SH-SY5Y (cell line): ENCODE measurements around the gene ZDHHC14.

Experiments
- GATA2 ChIP-seq: IDR thresholded peaks from 2 replicates; pipeline ENCODE4 v1.6.1; 2011; ENCODE audit warnings: mild to moderate bottlenecking, low read depth, low read length
- GATA3 ChIP-seq: IDR thresholded peaks from 2 replicates; pipeline ENCODE4 v1.6.1; 2011; ENCODE audit warnings: low read depth, mild to moderate bottlenecking, low read length, moderate library complexity

The ZDHHC14 gene

GRCh38 chr6:157586088-157586414 lies 205.1 kb downstream of the ZDHHC14 start:
- TF ChIP-seq GATA2 (no peak), GATA3 (no peak)

DNA sequence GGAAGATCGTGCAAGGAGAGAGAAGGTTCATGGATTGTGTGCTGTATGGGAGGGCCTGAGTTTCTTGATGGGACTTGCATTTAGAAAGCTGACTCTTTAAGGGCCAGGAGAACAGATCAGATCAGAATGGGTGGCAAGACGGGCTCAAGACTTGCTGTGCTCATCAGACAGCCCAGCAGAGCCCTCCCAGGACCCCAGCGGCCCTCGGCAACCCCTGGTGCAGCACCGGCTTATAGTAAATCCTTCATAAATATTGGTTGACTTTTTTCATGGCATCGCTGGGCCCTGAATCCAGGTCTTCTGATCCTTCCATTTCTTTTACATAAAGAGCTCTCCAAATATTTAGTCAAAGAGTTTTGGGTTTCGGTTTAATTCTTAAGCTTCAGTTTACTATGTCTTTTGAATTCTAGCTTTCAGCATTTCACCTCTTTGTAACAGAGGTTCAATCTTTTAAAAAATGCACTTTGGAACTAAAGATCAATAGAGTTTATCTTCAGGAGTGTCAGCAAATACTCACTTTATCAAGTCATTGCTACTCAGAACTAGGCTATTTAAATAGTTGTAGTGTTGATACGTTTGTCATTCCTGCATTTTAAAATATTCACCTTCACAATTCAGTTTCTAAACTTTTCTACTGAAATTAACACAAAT lies 205.6 kb downstream of the ZDHHC14 start:
- TF ChIP-seq GATA3 = no peak
- TF ChIP-seq GATA2 = no peak

DNA sequence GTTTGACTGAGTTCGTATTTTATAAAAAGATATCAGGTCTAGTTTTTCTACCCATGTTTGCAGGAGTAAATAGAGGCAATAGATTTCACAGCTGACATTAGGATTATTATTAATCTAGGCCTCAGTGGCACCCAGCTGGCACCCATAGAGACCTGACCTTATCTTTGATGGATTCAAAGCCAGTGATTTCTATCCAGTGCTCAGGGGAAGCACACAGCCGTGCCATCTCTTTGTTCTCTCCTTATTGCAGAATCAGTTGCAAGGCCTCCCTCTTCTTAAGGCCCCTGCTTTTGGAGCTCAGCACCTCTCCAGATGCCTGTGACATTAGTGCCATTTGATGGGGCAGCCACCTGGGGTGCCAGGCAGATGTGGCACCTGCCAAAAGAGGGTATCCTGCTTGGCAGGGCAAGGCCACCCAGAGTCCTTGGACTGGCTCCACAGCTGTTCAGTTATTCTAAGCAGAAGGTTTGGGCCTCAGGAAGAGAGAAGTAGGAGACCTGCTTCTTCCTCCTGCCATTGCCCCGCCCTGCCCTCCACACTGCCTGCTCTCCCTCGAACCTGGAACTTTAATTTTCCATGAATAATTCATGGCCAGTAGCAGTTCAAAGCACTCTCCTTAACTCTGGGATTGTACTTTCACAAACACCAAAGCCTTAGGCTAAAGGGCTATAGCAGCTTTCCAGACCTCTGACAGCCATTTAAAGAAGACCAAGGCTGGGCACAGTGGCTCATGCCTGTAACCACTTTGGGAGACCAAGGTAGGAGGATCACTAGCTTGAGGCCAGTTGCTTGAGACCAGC lies 206.3 kb downstream of the ZDHHC14 start:
- no peak for TF ChIP-seq GATA3
- TF ChIP-seq GATA2 = no peak

GRCh38 chr6:157592541-157592940 lies 211.6 kb downstream of the ZDHHC14 start:
- TF ChIP-seq GATA3 (no peak), GATA2 (no peak)

DNA sequence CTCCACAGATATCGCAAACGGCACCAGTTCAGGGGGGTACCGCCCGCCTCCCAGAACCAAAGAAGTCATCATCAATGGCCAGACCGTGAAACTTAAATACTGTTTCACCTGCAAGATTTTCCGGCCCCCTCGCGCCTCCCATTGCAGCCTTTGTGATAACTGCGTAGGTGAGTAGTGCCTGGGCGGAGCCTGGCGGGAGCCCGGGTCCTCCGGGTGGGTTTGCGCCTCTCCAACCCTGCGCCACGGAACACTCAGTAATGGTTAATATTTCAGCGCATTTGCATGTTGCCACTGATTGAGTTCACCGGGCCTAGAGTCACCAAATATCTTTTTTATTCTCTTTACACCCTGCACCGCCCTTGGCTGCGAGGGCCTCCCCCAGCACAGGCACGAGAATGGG lies 212.0 kb downstream of the ZDHHC14 start:
- no peak for TF ChIP-seq GATA2
- no peak for TF ChIP-seq GATA3

DNA sequence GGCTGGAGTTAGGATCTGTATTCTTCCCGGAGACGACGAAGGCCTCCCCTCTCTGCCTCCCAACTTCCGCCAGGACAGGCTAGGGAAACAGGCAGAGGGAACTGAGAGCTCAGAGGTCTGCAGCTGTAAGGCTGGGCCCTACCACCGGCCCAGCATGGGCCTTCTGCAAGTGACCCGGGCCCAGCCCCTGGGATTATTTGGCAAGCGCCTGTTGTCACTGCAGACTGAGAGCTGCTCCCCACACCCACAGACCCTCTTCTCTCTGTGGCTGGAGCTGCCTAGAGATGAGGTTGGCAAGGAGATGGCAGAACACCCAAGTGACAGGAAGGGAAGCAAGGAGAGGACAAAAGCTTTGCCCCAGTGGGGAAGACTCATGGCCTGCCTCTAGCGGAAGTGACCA lies 212.6 kb downstream of the ZDHHC14 start:
- TF ChIP-seq GATA3 (no peak), GATA2 (no peak)

- no peak for TF ChIP-seq GATA2
- no peak for TF ChIP-seq GATA3
Measured at GRCh38 chr6:157594292-157594691, 213.3 kb downstream of the ZDHHC14 start.

GRCh38 chr6:157595768-157596167 lies 214.8 kb downstream of the ZDHHC14 start:
- TF ChIP-seq GATA3 = no peak
- no peak for TF ChIP-seq GATA2

DNA sequence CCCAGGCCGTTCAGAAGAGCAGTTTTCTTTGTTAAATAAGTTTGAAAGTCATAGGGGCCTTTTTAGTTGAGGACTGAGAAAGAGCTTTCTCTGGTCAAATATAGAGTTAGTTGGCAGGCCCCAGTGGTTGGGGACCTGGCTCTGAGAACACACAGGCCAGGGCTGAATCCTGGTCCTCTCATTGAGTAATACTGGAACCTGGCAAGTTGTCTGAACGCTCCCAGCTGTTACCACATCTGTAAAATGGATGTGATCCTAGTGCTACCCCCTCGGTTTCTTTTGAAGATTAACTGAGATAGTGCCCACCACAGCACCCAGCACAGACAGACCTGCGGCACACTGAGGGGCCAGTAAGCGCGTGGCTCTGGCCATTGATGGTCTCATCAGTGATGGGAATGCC lies 215.5 kb downstream of the ZDHHC14 start:
- TF ChIP-seq GATA3 = no peak
- no peak for TF ChIP-seq GATA2

DNA sequence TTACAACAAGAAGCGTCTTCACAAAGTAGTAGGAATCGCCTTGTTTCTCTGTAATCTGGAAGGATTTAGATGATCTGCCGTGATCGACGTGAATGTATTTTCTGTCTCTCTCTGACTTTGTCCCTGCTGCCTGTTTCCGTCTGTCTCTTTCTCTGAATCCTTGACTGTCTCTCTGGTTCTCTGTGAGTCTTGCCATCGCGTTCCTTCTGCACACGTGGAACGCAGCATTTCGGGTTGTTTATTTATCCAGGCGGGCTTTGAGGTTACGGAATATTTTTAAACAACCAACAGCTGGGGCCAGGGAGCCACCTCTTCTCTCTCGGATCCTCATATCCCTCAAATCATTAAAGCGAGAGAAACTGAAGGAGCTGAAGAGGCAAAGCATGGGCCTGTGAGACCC lies 215.9 kb downstream of the ZDHHC14 start:
- TF ChIP-seq GATA2 (no peak), GATA3 (no peak)

DNA sequence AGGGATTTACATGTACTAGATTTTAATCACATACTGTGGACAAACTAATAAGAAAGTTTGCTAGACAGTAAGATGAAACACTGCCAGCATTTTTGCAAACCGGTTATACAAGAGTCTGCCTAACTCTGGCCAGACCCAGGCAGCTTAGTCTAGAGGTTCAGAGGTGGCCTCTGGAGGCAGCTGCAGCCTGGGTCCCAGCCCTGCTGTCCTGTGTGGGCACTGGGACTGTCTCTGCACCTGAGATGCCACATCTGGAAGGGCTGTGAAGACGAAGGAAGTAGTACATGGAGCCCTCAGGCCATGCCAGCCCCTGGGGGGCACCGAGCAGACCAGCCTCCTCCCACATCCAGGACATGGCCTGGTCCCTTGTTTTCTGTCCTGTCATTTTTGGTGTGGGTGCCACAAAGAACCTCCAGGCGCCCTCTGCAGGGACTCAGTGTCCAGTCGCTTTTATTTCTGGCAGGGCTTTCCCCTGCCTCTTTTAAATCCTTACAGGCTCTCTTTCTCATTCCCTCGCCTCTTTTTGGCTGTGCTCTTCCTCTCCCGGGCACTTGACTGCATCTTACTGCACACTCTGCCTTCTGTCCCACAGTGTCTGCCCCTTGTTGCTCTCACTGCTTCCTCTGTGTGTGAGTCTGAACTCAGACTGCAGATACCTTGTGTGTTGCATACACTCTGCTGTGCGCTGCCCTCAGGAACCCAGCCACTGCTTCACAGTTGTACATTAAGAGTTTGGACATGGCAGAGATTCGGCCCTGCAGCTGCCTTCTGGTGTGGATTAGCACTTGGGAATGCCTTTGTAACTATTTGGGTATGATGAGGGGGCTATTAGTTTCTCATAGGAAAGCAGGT lies 216.7 kb downstream of the ZDHHC14 start:
- no peak for TF ChIP-seq GATA3
- no peak for TF ChIP-seq GATA2

- no peak for TF ChIP-seq GATA3
- no peak for TF ChIP-seq GATA2
Measured at GRCh38 chr6:157599191-157599590, 218.2 kb downstream of the ZDHHC14 start.

DNA sequence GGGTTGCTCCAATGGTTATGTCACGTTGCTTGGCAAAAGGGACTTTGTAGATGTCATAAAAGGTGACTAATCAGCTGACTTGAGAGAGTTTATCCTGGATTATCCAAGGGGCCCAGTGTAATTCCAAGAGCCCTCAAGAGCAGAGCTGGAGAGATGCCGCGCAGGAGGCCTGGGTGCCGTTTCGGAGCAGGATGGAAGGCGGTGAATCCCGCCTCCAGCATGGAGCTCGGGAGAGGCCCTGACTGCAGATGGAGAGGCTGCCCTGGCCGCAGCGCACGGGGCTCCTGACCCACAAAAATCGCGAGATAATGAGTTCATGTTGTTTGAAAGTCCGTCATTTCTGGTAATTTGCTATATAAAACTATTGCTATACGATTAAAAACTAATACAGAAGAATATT lies 219.8 kb downstream of the ZDHHC14 start:
- no peak for TF ChIP-seq GATA2
- TF ChIP-seq GATA3 = no peak

- TF ChIP-seq GATA3 (no peak), GATA2 (no peak)
Measured at GRCh38 chr6:157602521-157603295, 221.7 kb downstream of the ZDHHC14 start.
